ENCODE measurements around the gene CD58.
"Not testable (repeated sequence)": the region's sequence is repeated elsewhere in the genome, so short reads cannot be mapped to it uniquely, and the experiment has no call there.

CD58 gene

GRCh38 chr1:116591951-116592605 lies 21.3 kb upstream of the CD58 start:
- DNase-seq, result not testable (repeated sequence)

GRCh38 chr1:116591006-116591950 lies 20.5 kb upstream of the CD58 start:
- not testable (repeated sequence) for DNase-seq

- not testable (repeated sequence) for DNase-seq
Measured at GRCh38 chr1:116590359-116591005, 19.7 kb upstream of the CD58 start.

GRCh38 chr1:116589101-116589735 lies 18.4 kb upstream of the CD58 start:
- not testable (repeated sequence) for DNase-seq

- no peak for DNase-seq
Measured at GRCh38 chr1:116587501-116588227, 16.8 kb upstream of the CD58 start.

- no peak for DNase-seq
Measured at GRCh38 chr1:116586741-116587143, 15.9 kb upstream of the CD58 start.

GRCh38 chr1:116585886-116586285 lies 15.1 kb upstream of the CD58 start:
- DNase-seq, result no peak

GRCh38 chr1:116581323-116581885 lies 10.6 kb upstream of the CD58 start:
- DNase-seq, result no peak

- no peak for DNase-seq
Measured at GRCh38 chr1:116580446-116581322, 9.9 kb upstream of the CD58 start.

- no peak for DNase-seq
Measured at GRCh38 chr1:116579259-116579875, 8.5 kb upstream of the CD58 start.

GRCh38 chr1:116578581-116578980 lies 7.8 kb upstream of the CD58 start:
- DNase-seq, result no peak

- no peak for DNase-seq
Measured at GRCh38 chr1:116577759-116578314, 7.0 kb upstream of the CD58 start.

- DNase-seq, result peak; percentile 36
Measured at GRCh38 chr1:116574581-116575291, 3.9 kb upstream of the CD58 start.

GRCh38 chr1:116573431-116574095 lies 2.7 kb upstream of the CD58 start:
- DNase-seq, result no peak

- no peak for DNase-seq
Measured at GRCh38 chr1:116572771-116573430, 2.1 kb upstream of the CD58 start.

GRCh38 chr1:116572099-116572498 lies 1.3 kb upstream of the CD58 start:
- DNase-seq, result no peak

- no peak for DNase-seq
Measured at GRCh38 chr1:116571215-116571919, 541 bp upstream of the CD58 start.
